WTC11 (cell line): ENCODE data around the gene DLL4. TPM values are rescaled to one million over a fixed set of nuclear protein-coding genes. Genes with fewer than 3 reads are reported as not detected.

Experiments used
- ATAC-seq: fragments of 200-7000 bp; cut with Tn5 transposase; 2 replicates; pipeline ENCODE4 v1.10.0; 2021; ENCODE audit warnings: mild to moderate bottlenecking, moderate library complexity
- CTCF ChIA-PET: fragments of 300-600 bp; sonication (Branson Sonifier 250); formaldehyde crosslinking; loops from one replicate; lab custom pipeline; 2021; ENCODE audit warnings: antibody characterized with exemption; lab: Charles Lee
- POLR2A ChIA-PET: fragments of 350-600 bp; sonication (Branson Sonifier 250); formaldehyde crosslinking; loops from one replicate; lab custom pipeline; 2021; ENCODE audit warnings: antibody characterized with exemption; lab: Charles Lee
- DNase-seq: peaks from one replicate; pipeline ENCODE4 v3.0.0; 2021; ENCODE audit warnings: low spot score
- H3K27ac Mint-ChIP-seq: 2 replicates; pipeline ENCODE4 v1.8.0; 2021; ENCODE audit warnings: mixed read lengths
- H3K27me3 Mint-ChIP-seq: 2 replicates; pipeline ENCODE4 v1.8.0; 2021; ENCODE audit warnings: low read depth, mild to moderate bottlenecking, moderate library complexity, mixed read lengths
- H3K36me3 Mint-ChIP-seq: 2 replicates; pipeline ENCODE4 v1.8.0; 2021; ENCODE audit warnings: mixed read lengths
- H3K4me1 Mint-ChIP-seq: 2 replicates; pipeline ENCODE4 v1.8.0; 2022; ENCODE audit warnings: mixed read lengths
- H3K4me3 Mint-ChIP-seq: 2 replicates; pipeline ENCODE4 v1.8.0; 2021; ENCODE audit warnings: mild to moderate bottlenecking, moderate library complexity, mixed read lengths
- H3K9me3 Mint-ChIP-seq: 2 replicates; pipeline ENCODE4 v1.8.0; 2021; ENCODE audit warnings: mixed read lengths
- CBFB ChIP-seq: sonication (generic); formaldehyde crosslinking; IDR thresholded peaks from 2 replicates; pipeline ENCODE4 v1.8.1; 2022; ENCODE audit warnings: mild to moderate bottlenecking, low read depth, missing genetic modification reagents
- CDX4 ChIP-seq: fragments of 250-450 bp; sonication (Bioruptor Pico); IDR thresholded peaks from 2 replicates; pipeline ENCODE4 v1.9.0; 2021; ENCODE audit warnings: moderate library complexity, mild to moderate bottlenecking, inconsistent platforms, borderline replicate concordance
- CREM ChIP-seq: sonication (generic); formaldehyde crosslinking; IDR thresholded peaks from 2 replicates; pipeline ENCODE4 v1.8.1; 2022; ENCODE audit warnings: mild to moderate bottlenecking, missing genetic modification reagents, moderate library complexity
- CTCF ChIP-seq: fragments of 200-600 bp; IDR thresholded peaks from 2 replicates; pipeline ENCODE4 v1.8.0; 2022; ENCODE audit warnings: antibody characterized with exemption
- E2F5 ChIP-seq: sonication (generic); formaldehyde crosslinking; IDR thresholded peaks from 2 replicates; pipeline ENCODE4 v1.8.1; 2022; ENCODE audit warnings: mild to moderate bottlenecking, moderate library complexity, missing genetic modification reagents
- FOXJ3 ChIP-seq: sonication (generic); formaldehyde crosslinking; IDR thresholded peaks from 2 replicates; pipeline ENCODE4 v1.9.0; 2021; ENCODE audit warnings: missing genetic modification reagents, mild to moderate bottlenecking, borderline replicate concordance
- FOXP1 ChIP-seq: sonication (generic); formaldehyde crosslinking; IDR thresholded peaks from 2 replicates; pipeline ENCODE4 v1.8.0; 2022; ENCODE audit warnings: missing genetic modification reagents, mild to moderate bottlenecking, moderate library complexity, borderline replicate concordance
- FOXP4 ChIP-seq: sonication (generic); formaldehyde crosslinking; IDR thresholded peaks from 2 replicates; pipeline ENCODE4 v1.8.0; 2022; ENCODE audit warnings: mild to moderate bottlenecking, missing genetic modification reagents
- JUN ChIP-seq: sonication (generic); formaldehyde crosslinking; IDR thresholded peaks from 2 replicates; pipeline ENCODE4 v1.8.0; 2023; ENCODE audit warnings: mild to moderate bottlenecking, missing genetic modification reagents
- MAX ChIP-seq: sonication (generic); formaldehyde crosslinking; IDR thresholded peaks from 2 replicates; pipeline ENCODE4 v1.8.0; 2022; ENCODE audit warnings: mild to moderate bottlenecking, missing genetic modification reagents
- MXD4 ChIP-seq: fragments of 250-450 bp; sonication (Bioruptor Pico); IDR thresholded peaks from 2 replicates; pipeline ENCODE4 v1.8.0; 2021; ENCODE audit warnings: mild to moderate bottlenecking, moderate library complexity, borderline replicate concordance
- MYBL2 ChIP-seq: sonication (generic); formaldehyde crosslinking; IDR thresholded peaks from 2 replicates; pipeline ENCODE4 v1.8.1; 2023; ENCODE audit warnings: mild to moderate bottlenecking, moderate library complexity, missing genetic modification reagents
- NR3C1 ChIP-seq: sonication (generic); formaldehyde crosslinking; conservative IDR thresholded peaks from 2 replicates; pipeline ENCODE4 v1.8.1; 2023; ENCODE audit warnings: low read depth, mild to moderate bottlenecking, missing genetic modification reagents
- TP53 ChIP-seq: sonication (generic); formaldehyde crosslinking; IDR thresholded peaks from 2 replicates; pipeline ENCODE4 v1.8.1; 2023; ENCODE audit warnings: mild to moderate bottlenecking, missing genetic modification reagents
- USF2 ChIP-seq: sonication (generic); formaldehyde crosslinking; IDR thresholded peaks from 2 replicates; pipeline ENCODE4 v1.8.1; 2023; ENCODE audit warnings: mild to moderate bottlenecking, missing genetic modification reagents, moderate library complexity
- ZNF317 ChIP-seq: sonication (generic); formaldehyde crosslinking; IDR thresholded peaks from 2 replicates; pipeline ENCODE4 v1.8.1; 2023; ENCODE audit warnings: low read depth, mild to moderate bottlenecking, moderate library complexity, missing genetic modification reagents, borderline replicate concordance
- ZNF512 ChIP-seq: sonication (generic); formaldehyde crosslinking; IDR thresholded peaks from 2 replicates; pipeline ENCODE4 v1.8.1; 2022; ENCODE audit warnings: missing genetic modification reagents, borderline replicate concordance
- total RNA-seq: library from RNA; stranded (reverse); gene quantifications from 3 replicates; pipeline ENCODE4 v1.2.3, GENCODE V29; 2021

Gene DLL4
- total RNA-seq, 1 experiment from 2014 or later, result 0.94 TPM

GRCh38 chr15:40941528-40942336, 12.6 kb downstream of the DLL4 start:
- TF ChIP-seq CBFB (CRISPR knock-in tag) (peak; percentile 32; the same call in 1 of the 2 replicates), CDX4 (CRISPR knock-in tag) (no peak), JUN (0 out of 2 replicates have a peak, but pooled peaks have one; percentile 22), MXD4 (no peak), NR3C1 (CRISPR knock-in tag) (0 out of 2 replicates have a peak, but pooled peaks have one; percentile 39), CREM (CRISPR knock-in tag) (peak; percentile 35; the same call in 1 of the 2 replicates), FOXJ3 (no peak), MAX (CRISPR knock-in tag) (peak; percentile 24; the same call in 1 of the 2 replicates), E2F5 (CRISPR knock-in tag) (0 out of 2 replicates have a peak, but pooled peaks have one; percentile 41), USF2 (peak; percentile 63), MYBL2 (CRISPR knock-in tag) (peak; percentile 64; the same call in 1 of the 2 replicates), FOXP4 (CRISPR knock-in tag) (peak; percentile 11; the same call in 1 of the 2 replicates), CTCF (peak; percentile 73), FOXP1 (CRISPR knock-in tag) (peak; percentile 57; the same call in 1 of the 2 replicates), ZNF317 (CRISPR knock-in tag) (no peak), ZNF512 (CRISPR knock-in tag) (no peak), TP53 (peak; percentile 74)
- TF ChIP-seq, all 79 proteins: peak for 12
- Mint-ChIP-seq H3K27me3 (peaks cover 36% of the 10 kb centered on the region), H3K4me3 (peak overlapping the region; percentile 62), H3K36me3 (no peaks in the 10 kb centered on the region), H3K4me1 (peaks cover 25% of the 10 kb centered on the region), H3K27ac (no peak overlapping the region), H3K9me3 (no peaks in the 10 kb centered on the region)
- CTCF ChIA-PET, result interaction anchor here (0.6 to 6.5 kb wide), 44 partner anchors 13 to 377 kb away, joined by 3 to 203 read pairs (median 4); partner anchors contain the start of genes CCDC32, CHAC1, CHP1 and DLL4
- ATAC-seq (peak; percentile 83), DNase-seq (peak; percentile 89)
- POLR2A ChIA-PET, result interaction anchor here (0.5 to 5.0 kb wide), 11 partner anchors 12 to 244 kb away, joined by 3 to 80 read pairs (median 4); partner anchors contain the start of genes CHAC1, DLL4 and VPS18
